T-helper 1 cell treated with Interleukin-12 subunit alpha and Interleukin-12 subunit beta and Interleukin-4 antibody, amounts not matched to agents 30 μg/mL and 1 μg/mL, for 36 hours (primary cell): Measurements from ENCODE around the gene HMCN2.

ENCODE experiments used
- H3K27ac Mint-ChIP-seq: one replicate; pipeline ENCODE4 v1.8.0; 2021; ENCODE audit warnings: mild to moderate bottlenecking, mixed read lengths
- H3K27me3 Mint-ChIP-seq: one replicate; pipeline ENCODE4 v1.8.0; 2021; ENCODE audit warnings: low read depth, mixed read lengths
- H3K36me3 Mint-ChIP-seq: one replicate; pipeline ENCODE4 v1.8.0; 2021; ENCODE audit warnings: low read depth, mixed read lengths
- H3K4me1 Mint-ChIP-seq: one replicate; pipeline ENCODE4 v1.8.0; 2021; ENCODE audit warnings: low read depth, mixed read lengths
- H3K4me3 Mint-ChIP-seq: one replicate; pipeline ENCODE4 v1.8.0; 2021; ENCODE audit warnings: mild to moderate bottlenecking, moderate library complexity, mixed read lengths
- H3K9me3 Mint-ChIP-seq: one replicate; pipeline ENCODE4 v1.8.0; 2021; ENCODE audit warnings: mixed read lengths

The HMCN2 gene

DNA sequence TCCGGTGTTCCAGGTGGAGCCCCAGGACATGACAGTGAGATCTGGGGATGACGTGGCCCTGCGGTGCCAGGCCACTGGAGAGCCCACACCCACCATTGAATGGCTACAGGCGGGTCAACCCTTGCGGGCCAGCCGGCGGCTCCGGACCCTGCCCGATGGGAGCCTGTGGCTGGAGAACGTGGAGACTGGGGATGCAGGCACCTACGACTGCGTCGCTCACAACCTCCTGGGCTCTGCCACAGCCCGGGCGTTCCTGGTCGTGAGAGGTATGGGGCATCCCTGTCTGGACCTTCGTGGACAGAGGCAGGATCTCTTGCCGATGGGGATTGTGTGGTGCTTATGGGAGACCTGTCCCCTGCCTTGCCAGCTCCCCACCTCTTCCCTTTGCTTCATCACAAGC, 153.2 kb downstream of the HMCN2 start:
- Mint-ChIP-seq H3K9me3 (no peaks in the 10 kb centered on the region), H3K27me3 (peaks cover 3% of the 10 kb centered on the region), H3K4me3 (no peak overlapping the region), H3K27ac (no peak overlapping the region), H3K4me1 (no peaks in the 10 kb centered on the region), H3K36me3 (no peaks in the 10 kb centered on the region)

DNA sequence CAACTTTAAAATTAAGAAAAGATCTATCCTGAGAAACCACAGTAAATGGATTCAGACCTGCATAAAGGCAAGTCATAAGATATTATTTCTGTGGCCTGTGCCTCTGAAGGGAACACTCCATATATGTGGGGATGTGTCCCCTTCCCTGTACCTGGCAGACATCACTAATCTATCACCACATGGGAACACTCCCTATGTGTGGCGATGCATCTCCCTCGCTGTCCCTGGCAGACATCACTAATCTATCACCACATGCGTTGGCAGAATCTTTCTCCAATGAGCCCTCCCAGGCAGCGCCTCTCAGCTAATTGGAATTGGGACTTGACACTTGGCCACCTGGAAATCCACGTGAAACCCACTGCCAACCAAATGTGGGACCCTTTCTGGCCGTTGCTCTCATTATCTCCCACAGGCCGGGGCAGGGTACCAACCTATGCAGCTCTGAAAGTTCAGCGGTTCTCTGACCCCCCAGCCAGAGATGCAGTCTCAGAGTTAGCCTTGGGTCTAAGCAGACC, 154.0 kb downstream of the HMCN2 start:
- Mint-ChIP-seq H3K27ac (no peak overlapping the region), H3K4me3 (no peak overlapping the region), H3K27me3 (peaks cover 3% of the 10 kb centered on the region), H3K9me3 (no peaks in the 10 kb centered on the region), H3K4me1 (no peaks in the 10 kb centered on the region), H3K36me3 (no peaks in the 10 kb centered on the region)

DNA sequence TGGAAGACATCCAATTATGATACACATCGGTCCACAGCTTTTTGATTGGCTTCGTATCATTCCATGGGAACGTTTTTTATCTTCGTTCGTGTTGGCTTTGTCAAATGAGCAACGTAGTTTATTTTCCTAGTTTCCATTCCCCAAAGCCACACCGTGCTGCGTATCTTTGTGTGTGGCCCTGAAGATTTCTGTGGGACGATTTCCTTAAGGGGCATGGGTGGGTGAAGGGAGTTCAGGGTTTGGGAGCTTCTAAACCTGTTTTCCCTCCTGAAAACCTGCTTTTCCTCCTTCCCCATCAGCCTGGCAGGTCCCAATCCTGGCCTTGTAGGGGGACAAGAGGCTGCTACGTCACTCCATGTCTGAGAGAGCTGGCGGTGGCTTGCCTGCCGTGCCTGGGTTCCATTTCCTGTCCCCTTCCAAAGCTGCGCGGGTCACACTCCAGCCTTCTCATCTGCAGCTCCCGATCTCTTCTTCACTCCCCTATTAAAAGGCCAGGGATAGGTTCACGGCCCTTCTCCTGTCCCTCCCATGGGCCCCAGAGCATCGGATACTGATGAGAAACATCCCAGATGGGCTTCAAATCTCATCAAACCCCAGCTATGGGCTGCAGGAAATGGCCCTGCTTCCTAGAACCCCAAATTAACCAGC, 155.7 kb downstream of the HMCN2 start:
- Mint-ChIP-seq H3K9me3 (no peaks in the 10 kb centered on the region), H3K4me3 (no peak overlapping the region), H3K27ac (no peak overlapping the region), H3K4me1 (no peaks in the 10 kb centered on the region), H3K27me3 (peaks cover 3% of the 10 kb centered on the region), H3K36me3 (no peaks in the 10 kb centered on the region)

DNA sequence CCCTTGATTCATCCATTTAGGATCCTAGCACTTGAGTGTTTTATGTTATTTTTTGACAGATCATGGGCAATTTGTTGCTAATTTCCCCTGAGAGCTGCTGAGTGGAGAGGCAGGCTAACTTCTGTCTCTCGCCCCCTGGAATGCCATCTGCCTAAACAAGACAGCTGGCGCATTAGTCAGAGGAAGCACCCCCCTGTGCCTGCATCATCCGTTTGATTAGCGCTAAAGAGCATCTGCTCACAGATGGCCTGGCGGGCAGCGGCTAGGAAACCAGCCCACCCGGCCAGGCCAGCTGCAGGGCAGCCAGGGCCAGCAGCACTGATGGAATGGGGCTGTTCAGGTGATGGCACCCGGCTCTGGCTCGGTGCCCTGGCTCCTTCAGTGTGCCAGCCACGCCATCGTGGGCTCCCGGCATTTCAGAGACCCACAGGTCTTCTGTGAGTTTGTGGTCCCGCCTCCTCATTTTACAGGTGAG, 156.3 kb downstream of the HMCN2 start:
- H3K36me3 Mint-ChIP-seq, result no peaks in the 10 kb centered on the region
- H3K4me1 Mint-ChIP-seq, result no peaks in the 10 kb centered on the region
- no peak overlapping the region for H3K4me3 Mint-ChIP-seq
- H3K27ac Mint-ChIP-seq, result no peak overlapping the region
- no peaks in the 10 kb centered on the region for H3K9me3 Mint-ChIP-seq
- peaks cover 3% of the 10 kb centered on the region for H3K27me3 Mint-ChIP-seq

DNA sequence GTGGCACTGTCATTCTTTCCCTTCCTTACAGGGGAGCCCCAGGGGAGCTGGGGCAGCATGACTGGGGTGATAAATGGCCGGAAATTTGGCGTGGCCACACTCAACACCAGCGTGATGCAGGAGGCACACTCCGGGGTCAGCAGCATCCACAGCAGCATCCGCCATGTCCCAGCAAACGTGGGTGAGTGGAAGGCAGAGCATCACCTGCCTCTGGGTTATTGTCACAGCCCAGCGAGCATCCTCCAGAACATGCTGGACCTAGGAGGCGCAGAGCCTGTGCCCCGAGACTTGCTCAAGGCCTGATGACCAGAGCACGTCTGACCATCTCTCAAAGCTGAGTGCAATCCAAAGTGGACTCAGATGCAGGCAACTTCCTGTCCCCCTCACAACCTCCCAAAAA, 157.0 kb downstream of the HMCN2 start:
- Mint-ChIP-seq H3K4me3 (no peak overlapping the region), H3K4me1 (no peaks in the 10 kb centered on the region), H3K36me3 (no peaks in the 10 kb centered on the region), H3K9me3 (no peaks in the 10 kb centered on the region), H3K27me3 (peaks cover 3% of the 10 kb centered on the region), H3K27ac (no peak overlapping the region)

DNA sequence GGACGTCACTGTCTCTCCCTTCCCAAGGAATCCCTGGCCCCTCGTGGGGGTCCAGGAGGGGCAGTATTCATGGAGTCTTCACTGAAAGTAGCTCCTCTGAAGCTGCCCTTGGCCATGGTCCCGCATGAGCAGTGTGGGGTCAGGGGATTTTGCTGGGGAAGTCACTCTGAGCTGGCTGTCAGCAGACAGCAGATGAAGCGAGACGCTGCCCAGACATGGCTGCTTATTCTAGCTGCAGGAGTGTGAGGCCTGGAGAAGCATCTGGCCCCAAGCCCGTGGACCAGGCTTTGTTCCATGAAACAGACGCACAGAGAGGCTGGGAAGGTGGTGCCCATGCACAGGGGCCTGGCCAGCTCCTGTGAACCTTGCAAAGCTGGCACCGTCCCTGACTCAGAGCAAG, 157.7 kb downstream of the HMCN2 start:
- H3K36me3 Mint-ChIP-seq, result no peaks in the 10 kb centered on the region
- no peaks in the 10 kb centered on the region for H3K4me1 Mint-ChIP-seq
- peaks cover 3% of the 10 kb centered on the region for H3K27me3 Mint-ChIP-seq
- no peak overlapping the region for H3K27ac Mint-ChIP-seq
- no peak overlapping the region for H3K4me3 Mint-ChIP-seq
- no peaks in the 10 kb centered on the region for H3K9me3 Mint-ChIP-seq

DNA sequence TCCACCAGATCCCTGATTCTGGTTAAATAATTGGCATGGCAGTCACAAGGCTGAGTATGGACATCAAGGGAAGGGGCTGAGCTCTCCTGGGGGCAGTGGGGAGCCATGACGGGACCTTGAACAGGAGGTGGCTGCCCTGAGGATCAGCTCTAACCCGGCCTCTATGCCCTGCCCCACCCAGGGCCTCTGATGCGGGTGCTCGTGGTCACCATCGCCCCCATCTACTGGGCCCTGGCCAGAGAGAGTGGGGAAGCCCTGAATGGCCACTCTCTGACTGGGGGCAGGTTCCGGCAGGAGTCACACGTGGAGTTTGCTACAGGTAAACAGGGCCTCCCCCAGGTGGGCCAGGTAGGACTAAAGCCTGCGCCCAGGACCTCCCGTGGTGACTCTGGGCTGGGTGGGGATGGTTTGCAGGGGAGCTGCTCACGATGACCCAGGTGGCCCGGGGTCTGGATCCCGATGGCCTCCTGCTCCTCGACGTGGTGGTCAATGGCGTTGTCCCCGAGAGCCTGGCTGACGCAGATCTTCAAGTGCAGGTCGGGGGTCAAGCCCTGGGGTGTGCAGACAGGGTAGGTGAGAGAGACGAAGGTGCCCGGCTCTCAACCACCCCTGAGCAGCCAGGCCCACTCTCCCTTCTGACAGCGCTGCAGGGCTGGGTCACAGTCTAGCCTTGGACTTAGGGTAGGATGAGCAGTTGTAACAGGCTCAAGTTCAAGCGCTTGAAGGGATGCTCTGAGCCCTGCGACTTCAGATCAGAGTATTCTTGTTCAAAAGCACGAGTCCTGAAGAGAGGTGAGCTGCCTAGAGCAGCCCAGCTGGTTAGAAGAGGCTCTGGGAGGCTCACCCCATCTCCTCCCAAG, 159.3 kb downstream of the HMCN2 start:
- no peaks in the 10 kb centered on the region for H3K27me3 Mint-ChIP-seq
- no peaks in the 10 kb centered on the region for H3K9me3 Mint-ChIP-seq
- no peak overlapping the region for H3K4me3 Mint-ChIP-seq
- H3K36me3 Mint-ChIP-seq, result no peaks in the 10 kb centered on the region
- H3K4me1 Mint-ChIP-seq, result no peaks in the 10 kb centered on the region
- no peak overlapping the region for H3K27ac Mint-ChIP-seq

DNA sequence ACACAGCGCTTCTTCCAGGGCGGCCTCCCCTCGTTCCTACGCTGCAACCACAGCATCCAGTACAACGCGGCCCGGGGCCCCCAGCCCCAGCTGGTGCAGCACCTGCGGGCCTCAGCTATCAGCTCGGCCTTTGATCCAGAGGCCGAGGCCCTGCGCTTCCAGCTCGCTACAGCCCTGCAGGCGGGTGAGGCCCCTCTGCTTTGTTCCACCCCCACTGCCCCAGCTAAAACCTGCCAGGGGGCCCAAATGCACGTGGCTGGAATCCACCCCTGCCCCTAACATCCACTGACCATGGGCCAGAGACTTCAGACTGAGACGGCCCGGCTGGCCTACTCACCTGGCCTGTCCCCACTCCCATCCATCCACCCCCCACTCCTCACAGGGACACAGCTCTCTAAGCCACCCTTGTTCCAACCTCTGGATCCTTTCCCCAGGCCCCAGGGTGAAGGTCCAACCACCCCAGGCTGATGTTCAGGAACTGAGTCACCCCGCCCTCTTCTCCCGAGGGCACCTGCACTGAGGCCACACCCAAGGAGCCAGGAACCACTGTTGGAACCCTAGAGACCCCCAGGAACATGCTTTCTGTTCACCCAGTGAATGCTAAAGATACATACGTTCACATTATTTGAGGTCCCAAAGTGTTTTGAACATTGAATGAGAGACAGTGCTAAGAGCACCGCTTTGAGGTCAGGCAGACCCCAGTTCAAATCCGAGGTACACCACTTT, 160.3 kb downstream of the HMCN2 start:
- H3K4me3 Mint-ChIP-seq, result no peak overlapping the region
- no peaks in the 10 kb centered on the region for H3K4me1 Mint-ChIP-seq
- H3K9me3 Mint-ChIP-seq, result no peaks in the 10 kb centered on the region
- no peak overlapping the region for H3K27ac Mint-ChIP-seq
- no peaks in the 10 kb centered on the region for H3K27me3 Mint-ChIP-seq
- H3K36me3 Mint-ChIP-seq, result no peaks in the 10 kb centered on the region

DNA sequence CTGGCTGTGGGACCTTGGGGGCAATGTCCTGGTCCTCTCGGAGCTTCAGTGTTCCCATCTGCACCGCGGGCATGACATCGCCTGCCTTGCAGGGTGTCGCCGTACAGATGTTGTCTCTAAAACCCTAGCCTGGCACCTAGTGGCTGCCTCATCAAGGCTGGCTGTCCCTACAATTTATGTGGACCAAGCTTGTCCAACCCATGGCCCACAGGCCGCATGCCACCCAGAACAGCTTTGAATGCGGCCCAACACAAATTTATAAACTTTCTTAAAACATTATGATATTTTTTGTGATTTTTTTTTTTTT, 160.9 kb downstream of the HMCN2 start:
- H3K36me3 Mint-ChIP-seq, result no peaks in the 10 kb centered on the region
- H3K4me1 Mint-ChIP-seq, result no peaks in the 10 kb centered on the region
- H3K4me3 Mint-ChIP-seq, result no peak overlapping the region
- no peaks in the 10 kb centered on the region for H3K27me3 Mint-ChIP-seq
- no peaks in the 10 kb centered on the region for H3K9me3 Mint-ChIP-seq
- no peak overlapping the region for H3K27ac Mint-ChIP-seq

DNA sequence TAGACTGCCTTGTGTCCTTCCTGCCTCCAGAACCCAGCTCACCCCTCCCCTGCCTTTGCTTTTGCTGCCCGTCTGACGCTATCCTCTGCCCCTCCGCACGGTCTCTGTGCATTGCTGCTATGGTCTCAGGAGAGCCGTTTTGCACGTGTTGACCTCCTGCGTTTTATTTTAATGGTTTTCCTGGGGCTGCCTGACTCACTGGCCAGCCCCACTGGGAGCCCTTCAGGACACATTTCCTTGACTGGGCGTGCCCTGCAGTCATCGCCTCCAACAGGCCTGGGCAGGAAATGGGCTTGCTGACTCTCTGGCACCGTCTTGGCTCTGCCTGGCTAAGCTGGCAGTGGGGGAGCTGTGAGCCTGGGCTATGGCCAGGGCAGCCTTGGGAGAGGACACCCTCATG, 161.3 kb downstream of the HMCN2 start:
- no peaks in the 10 kb centered on the region for H3K4me1 Mint-ChIP-seq

DNA sequence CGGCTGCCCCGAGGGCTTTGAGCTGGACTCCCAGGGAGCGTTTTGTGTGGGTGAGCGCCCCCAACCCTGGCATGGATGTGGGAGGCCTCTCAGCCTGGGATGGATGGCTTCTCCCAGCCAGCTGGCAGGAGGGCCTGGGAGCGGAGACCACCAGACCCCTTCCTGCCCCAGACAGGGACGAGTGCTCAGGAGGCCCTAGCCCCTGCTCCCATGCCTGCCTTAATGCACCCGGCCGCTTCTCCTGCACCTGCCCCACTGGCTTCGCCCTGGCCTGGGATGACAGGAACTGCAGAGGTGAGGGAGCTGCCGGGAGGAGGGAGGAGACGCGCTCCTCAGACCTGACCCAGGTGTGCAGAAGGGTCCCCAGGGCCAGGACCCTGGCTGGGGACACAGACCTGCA, 161.8 kb downstream of the HMCN2 start:
- Mint-ChIP-seq H3K4me3 (no peak overlapping the region), H3K36me3 (no peaks in the 10 kb centered on the region), H3K27me3 (peaks cover 1% of the 10 kb centered on the region), H3K9me3 (no peaks in the 10 kb centered on the region), H3K27ac (no peak overlapping the region), H3K4me1 (no peaks in the 10 kb centered on the region)

More for the DNA sequence above, 161.3 kb downstream of the HMCN2 start:
- no peaks in the 10 kb centered on the region for H3K27me3 Mint-ChIP-seq
- no peaks in the 10 kb centered on the region for H3K9me3 Mint-ChIP-seq
- no peaks in the 10 kb centered on the region for H3K36me3 Mint-ChIP-seq
- no peak overlapping the region for H3K27ac Mint-ChIP-seq
- no peak overlapping the region for H3K4me3 Mint-ChIP-seq

DNA sequence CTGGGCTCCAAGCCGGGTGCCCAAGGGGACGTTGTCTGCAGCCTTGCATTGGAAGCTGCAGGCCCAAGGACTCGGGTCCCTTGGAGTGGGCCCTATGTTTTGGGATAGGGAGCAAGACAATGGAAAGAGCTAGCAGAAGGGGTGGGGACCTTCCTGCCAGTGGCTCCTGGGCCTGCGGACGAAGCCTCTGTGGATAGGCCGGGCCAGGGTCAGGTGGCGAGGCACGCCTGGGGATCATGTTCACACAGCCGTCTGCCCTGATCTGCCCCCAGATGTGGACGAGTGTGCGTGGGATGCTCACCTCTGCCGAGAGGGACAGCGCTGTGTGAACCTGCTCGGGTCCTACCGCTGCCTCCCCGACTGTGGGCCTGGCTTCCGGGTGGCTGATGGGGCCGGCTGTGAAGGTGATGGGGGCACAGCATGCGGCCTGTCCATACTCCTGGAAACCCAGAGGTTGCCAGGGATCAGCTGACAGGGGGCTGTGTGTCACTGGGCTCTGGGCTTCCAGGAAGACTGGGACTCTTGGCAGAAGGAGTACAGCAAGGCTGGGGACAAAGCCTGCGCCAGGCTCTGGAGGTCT, 162.6 kb downstream of the HMCN2 start:
- Mint-ChIP-seq H3K4me3 (no peak overlapping the region), H3K27me3 (peaks cover 9% of the 10 kb centered on the region), H3K4me1 (no peaks in the 10 kb centered on the region), H3K27ac (no peak overlapping the region), H3K36me3 (no peaks in the 10 kb centered on the region), H3K9me3 (no peaks in the 10 kb centered on the region)

DNA sequence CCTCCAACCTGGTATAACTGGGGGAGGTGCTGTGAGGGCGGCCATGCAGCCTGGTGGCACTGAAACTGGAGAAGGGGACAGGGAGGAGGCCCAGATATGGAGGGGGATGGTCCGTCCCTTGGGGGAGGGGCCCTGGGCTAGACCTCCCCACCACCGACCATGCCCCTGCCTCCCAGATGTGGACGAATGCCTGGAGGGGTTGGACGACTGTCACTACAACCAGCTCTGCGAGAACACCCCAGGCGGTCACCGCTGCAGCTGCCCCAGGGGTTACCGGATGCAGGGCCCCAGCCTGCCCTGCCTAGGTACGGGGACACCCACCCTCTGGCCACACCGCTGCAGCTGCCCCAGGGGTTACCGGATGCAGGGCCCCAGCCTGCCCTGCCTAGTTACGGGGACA, 163.8 kb downstream of the HMCN2 start:
- no peak overlapping the region for H3K27ac Mint-ChIP-seq
- H3K4me1 Mint-ChIP-seq, result no peaks in the 10 kb centered on the region
- no peak overlapping the region for H3K4me3 Mint-ChIP-seq
- H3K36me3 Mint-ChIP-seq, result no peaks in the 10 kb centered on the region
- no peaks in the 10 kb centered on the region for H3K9me3 Mint-ChIP-seq
- H3K27me3 Mint-ChIP-seq, result peaks cover 14% of the 10 kb centered on the region

DNA sequence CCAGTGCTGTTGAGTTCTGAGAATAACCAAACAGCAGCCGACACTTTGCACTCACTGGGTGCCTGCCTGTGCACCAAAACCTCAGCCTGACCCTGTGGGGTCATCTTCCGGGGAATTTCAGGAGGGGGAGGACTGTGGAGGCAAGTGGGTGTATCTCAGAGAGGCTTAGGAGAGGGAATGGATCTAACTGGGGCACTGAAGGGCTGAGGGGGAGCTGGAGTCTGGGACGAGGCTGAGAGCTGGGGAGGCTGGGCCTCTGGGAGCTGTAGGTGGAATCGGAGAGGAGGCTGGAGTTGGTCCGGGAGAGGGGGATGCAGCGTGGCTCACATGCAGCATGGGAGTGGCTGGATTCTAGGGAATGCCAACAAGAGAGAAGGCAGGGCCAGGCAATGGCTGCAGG, 164.3 kb downstream of the HMCN2 start:
- Mint-ChIP-seq H3K36me3 (no peaks in the 10 kb centered on the region), H3K9me3 (no peaks in the 10 kb centered on the region), H3K4me1 (no peaks in the 10 kb centered on the region), H3K27me3 (peaks cover 18% of the 10 kb centered on the region), H3K27ac (no peak overlapping the region), H3K4me3 (no peak overlapping the region)
